GM13976 (cell line): ENCODE measurements around the gene IGF1R.

Experiments
- DNase-seq: peaks from one replicate; pipeline ENCODE4 v3.0.0; 2012; ENCODE audit warnings: low spot score
- CTCF ChIP-seq: IDR thresholded peaks from 2 replicates; pipeline ENCODE4 v1.5.1; 2012; ENCODE audit warnings: borderline replicate concordance, mild to moderate bottlenecking; ENCODE audit not compliant: insufficient read depth; ENCODE audit errors: extremely low read depth, missing control alignments, control extremely low read depth
- in situ Hi-C: fragments of 300-500 bp; cut with MboI; formaldehyde crosslinking; loops from one replicate; pipeline ENCODE4 v1.12.0; 2022; ENCODE audit warnings: low sequenced_read_pairs, mixed read lengths, inconsistent platforms; ENCODE audit not compliant: unreplicated experiment

IGF1R gene

DNA sequence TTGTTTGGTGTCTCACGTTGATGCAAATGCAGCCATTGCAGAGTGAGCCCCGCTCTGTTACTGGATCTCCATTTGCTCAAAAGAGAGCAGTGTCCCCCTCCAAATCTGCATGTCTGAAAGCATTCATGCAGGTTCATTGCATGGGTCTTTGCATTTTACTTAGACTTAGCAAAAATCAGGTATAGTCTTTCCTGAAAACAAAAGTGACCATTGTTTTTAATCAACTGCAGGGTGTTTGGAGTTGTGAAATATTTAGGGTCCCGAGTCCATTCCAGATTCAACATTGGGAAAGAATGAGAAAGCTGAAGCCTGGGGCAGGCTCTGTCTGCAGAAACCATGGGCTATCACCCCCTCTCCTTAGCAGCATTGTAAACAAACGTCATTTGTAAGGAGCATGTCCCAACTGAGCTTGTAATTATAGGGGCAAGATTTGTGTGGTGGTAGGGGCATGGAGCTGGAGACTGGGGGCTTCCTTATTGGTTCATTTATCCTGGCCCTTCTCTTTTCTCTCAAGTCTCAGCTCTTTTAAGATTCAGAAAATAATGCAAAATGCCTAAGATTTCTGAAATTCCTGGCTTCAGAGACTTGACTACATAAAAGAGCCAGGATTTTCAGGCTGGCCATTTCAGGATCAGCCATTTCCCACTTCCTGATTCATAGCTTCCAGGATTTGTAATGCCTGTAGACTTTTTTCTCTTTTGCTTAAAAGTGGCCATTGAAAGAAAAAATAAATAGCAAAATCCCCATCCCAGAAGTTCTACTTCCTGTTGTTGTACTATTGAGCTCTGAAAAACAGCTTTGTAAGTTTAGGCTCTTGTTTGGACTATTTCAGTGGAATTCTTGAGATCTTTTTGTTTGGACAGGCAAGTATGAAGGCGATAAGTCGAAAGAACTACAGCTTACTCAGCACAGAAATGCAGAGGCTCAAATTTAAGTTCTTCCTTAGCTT is 23.0 kb downstream of the IGF1R start:
- no peak for TF ChIP-seq CTCF
- in situ Hi-C loops = no loop called here
- no peak for DNase-seq

DNA sequence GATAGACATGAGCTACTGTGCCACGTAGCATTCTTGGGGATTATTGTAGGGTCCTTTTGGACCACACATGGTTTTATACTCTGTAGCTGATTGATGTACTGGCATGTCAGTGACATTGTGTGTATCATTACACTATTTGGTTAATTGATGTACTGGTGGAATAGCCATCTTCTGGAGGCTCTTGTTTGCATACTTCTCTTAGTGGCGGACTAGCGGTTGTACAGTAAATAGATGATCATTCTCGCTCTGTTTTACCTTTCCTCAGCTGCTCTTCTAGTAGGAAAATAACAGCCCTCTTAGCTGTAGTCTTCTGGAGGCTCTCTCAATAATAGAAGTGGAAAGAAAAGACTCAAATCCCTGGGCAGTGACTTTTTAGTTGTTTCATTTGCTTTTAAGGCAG is 24.8 kb downstream of the IGF1R start:
- no peak for DNase-seq
- in situ Hi-C loops = no loop called here
- no peak for TF ChIP-seq CTCF

- in situ Hi-C loops = no loop called here
- no peak for TF ChIP-seq CTCF
- no peak for DNase-seq
Observed at GRCh38 chr15:98674336-98674735, 26.0 kb downstream of the IGF1R start.

- DNase-seq = no peak
- TF ChIP-seq CTCF = no peak
- in situ Hi-C loops = no loop called here
Observed at GRCh38 chr15:98676586-98677270, 28.4 kb downstream of the IGF1R start.

GRCh38 chr15:98677345-98678059 is 29.2 kb downstream of the IGF1R start:
- TF ChIP-seq CTCF = no peak
- in situ Hi-C loops = no loop called here
- no peak for DNase-seq

GRCh38 chr15:98678484-98678883 is 30.1 kb downstream of the IGF1R start:
- in situ Hi-C loops = no loop called here
- no peak for TF ChIP-seq CTCF
- DNase-seq = no peak
